Breast epithelium (tissue), 4 donors: ENCODE data around the gene HP. TPM values are rescaled to one million over a fixed set of nuclear protein-coding genes. Genes with fewer than 3 reads are reported as not detected.

Source experiments
- DNase-seq, 2 donors: peaks; one replicate each; pipeline ENCODE4 v3.0.0-alpha.2; 2019; ENCODE audit warnings: low spot score in 2 of 2
- H3K27ac ChIP-seq, 2 donors: fragments of 200-600 bp; sonication (generic) in 1 of 2; one replicate each; pipeline ENCODE4 v1.5.1; 2016 to 2019; ENCODE audit warnings: mild to moderate bottlenecking in 1 of 2
- H3K27me3 ChIP-seq, 2 donors: fragments of 200-600 bp; sonication (generic) in 1 of 2; one replicate each; pipeline versions ENCODE4 v1.5.1 to v1.6.0; 2017 to 2019; ENCODE audit warnings: control low read depth in 1 of 2, mild to moderate bottlenecking in 1 of 2
- H3K36me3 ChIP-seq: fragments of 200-600 bp; one replicate; pipeline ENCODE4 v1.5.1; 2019
- H3K4me1 ChIP-seq, 2 donors: fragments of 200-600 bp; sonication (generic); one replicate each; pipeline ENCODE4 v1.5.1; 2016 to 2019; ENCODE audit warnings: control low read depth in 1 of 2
- H3K4me3 ChIP-seq, 3 donors: fragments of 200-600 bp; sonication (generic); 1 replicate in 2 of 3; 2 replicates in 1 of 3; pipeline ENCODE4 v1.5.1; 2016 to 2019; ENCODE audit warnings: mild to moderate bottlenecking in 3 of 3, moderate library complexity in 2 of 3
- H3K9me3 ChIP-seq, 2 donors: fragments of 200-600 bp; sonication (generic) in 1 of 2; one replicate each; pipeline ENCODE4 v1.5.1; 2016 to 2019; ENCODE audit warnings: control low read depth in 1 of 2
- POLR2A ChIP-seq: fragments of 450-650 bp; IDR thresholded peaks from one replicate; pipeline ENCODE4 v1.6.1; 2016; ENCODE audit warnings: antibody characterized with exemption, mild to moderate bottlenecking, moderate library complexity
- POLR2AphosphoS5 ChIP-seq, 3 donors: sonication (generic); formaldehyde crosslinking; IDR thresholded peaks; one replicate each; pipeline ENCODE4 v1.6.1; 2017; ENCODE audit warnings: antibody characterized with exemption in 3 of 3
- intact Hi-C: fragments of 100-400 bp; cut with DNase I; formaldehyde crosslinking; loops from one replicate; pipeline ENCODE4 v1.15.1; 2023; ENCODE audit warnings: low total_unique reads
- total RNA-seq, 3 donors: library from RNA; depleted of rRNA; stranded (reverse); fragments of >200 nt; gene quantifications; one replicate each; pipeline ENCODE4 v1.1.0, GENCODE V29; 2016
- TF ChIP-seq, protein P1 (sequence below), 3 donors: fragments of 450-650 bp; IDR thresholded peaks; one replicate each; pipeline ENCODE4 v1.5.1; 2016 to 2017; ENCODE audit warnings: antibody characterized with exemption in 3 of 3, mild to moderate bottlenecking in 3 of 3, moderate library complexity in 3 of 3

Gene HP
- total RNA-seq, 3 donors from 2014 or later: 24.5 to 543 (median 61.9) TPM

DNA sequence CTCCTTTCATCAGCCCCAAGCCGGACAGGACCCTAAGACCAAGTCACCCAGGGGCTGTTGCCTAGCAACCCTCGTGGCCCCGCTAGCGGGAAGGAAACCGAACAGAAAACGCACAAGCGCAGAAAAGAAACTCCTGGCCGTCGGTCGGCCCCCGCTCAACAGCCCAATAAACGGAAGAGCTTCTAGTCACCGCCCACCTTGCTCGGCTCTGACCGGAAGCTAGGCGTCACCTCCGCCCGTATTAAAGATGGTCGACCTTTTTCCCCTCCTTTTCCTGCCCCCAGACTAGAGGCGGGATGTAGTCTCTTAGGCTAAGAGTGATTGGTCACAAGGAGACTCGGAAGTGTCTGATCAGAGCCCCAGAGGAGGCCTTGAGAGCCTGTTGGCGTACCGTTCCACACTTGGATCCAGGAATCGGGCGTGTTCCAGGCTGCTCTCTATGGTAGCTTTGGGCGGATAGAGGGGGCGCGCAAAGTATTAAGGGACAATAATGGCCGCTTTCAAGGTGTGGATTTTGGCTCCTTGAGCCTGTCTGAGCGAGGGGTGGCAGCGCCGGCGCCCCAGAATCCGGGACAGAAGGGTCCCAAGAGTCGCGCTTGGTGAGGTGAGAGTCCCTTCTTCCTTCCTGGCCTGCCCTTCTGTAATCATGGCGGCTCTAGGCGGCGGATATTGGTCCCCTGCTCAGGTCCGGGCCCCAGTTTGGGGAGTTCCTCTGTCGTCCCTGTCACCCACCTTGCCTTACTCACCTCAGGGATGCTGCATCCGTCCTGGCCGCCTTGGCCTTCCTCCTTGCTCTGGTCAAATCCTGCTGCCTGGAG, 39.4 kb downstream of the HP start, which contains the start of the genes DHX38 and TXNL4B:
TSS of gene DHX38 (plus strand) at position 400 of the 818 bp plus-strand sequence. CDS start 2,311 bp downstream, outside the sequence.
TSS of gene TXNL4B (minus strand) at position 173 of the 818 bp plus-strand sequence. CDS start 2,871 bp downstream, outside the sequence.
- Histone ChIP-seq H3K36me3 (peaks cover 1% of the 10 kb centered on the region), H3K27me3 (no peaks in the 10 kb centered on the region), H3K4me3 (peak within 1 kb of the TSS; percentile 78 to 95 (median 90)), H3K9me3 (no peaks in the 10 kb centered on the region), H3K27ac (peak within 1 kb of the TSS; percentile 88 to 95), H3K4me1 (peaks cover 9 to 19% of the 10 kb centered on the region in 2 donors)
- TF ChIP-seq POLR2A (peak; percentile 83), POLR2AphosphoS5 (IDR thresholded peaks at IDR 0.05) (peak; percentile 73 to 93 (median 93))
- TF ChIP-seq, protein P1, sequence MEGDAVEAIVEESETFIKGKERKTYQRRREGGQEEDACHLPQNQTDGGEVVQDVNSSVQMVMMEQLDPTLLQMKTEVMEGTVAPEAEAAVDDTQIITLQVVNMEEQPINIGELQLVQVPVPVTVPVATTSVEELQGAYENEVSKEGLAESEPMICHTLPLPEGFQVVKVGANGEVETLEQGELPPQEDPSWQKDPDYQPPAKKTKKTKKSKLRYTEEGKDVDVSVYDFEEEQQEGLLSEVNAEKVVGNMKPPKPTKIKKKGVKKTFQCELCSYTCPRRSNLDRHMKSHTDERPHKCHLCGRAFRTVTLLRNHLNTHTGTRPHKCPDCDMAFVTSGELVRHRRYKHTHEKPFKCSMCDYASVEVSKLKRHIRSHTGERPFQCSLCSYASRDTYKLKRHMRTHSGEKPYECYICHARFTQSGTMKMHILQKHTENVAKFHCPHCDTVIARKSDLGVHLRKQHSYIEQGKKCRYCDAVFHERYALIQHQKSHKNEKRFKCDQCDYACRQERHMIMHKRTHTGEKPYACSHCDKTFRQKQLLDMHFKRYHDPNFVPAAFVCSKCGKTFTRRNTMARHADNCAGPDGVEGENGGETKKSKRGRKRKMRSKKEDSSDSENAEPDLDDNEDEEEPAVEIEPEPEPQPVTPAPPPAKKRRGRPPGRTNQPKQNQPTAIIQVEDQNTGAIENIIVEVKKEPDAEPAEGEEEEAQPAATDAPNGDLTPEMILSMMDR (IDR thresholded peaks at IDR 0.05): no peak
- intact Hi-C loops: no loop called here
- DNase-seq: peak; percentile 90 to 96

DNA sequence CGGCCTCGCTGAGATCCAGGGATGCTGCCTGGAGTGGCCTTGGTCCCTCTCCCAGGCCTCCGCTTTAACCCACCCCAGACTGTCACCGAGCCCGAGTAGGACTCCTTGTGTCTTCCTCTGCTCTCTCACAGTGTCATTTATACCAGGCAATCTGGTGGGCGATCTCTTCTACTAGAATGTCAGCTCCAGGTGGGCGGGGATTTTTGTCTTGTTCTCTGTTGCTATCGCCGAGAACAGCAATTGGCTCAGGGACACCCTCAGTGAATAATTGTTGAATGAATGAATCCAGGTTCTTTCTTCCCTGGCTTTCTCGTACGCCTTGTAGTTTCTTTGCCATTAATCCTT, 39.9 kb downstream of the HP start:
- peak overlapping the region; percentile 78 to 95 (median 90) for H3K4me3 ChIP-seq
- peaks cover 6% of the 10 kb centered on the region for H3K36me3 ChIP-seq
- TF ChIP-seq POLR2AphosphoS5 (IDR thresholded peaks at IDR 0.05): no peak
- no peak for DNase-seq
- peak overlapping the region; percentile 88 to 95 for H3K27ac ChIP-seq
- H3K4me1 ChIP-seq: peaks cover 9 to 19% of the 10 kb centered on the region in 2 donors
- H3K9me3 ChIP-seq: no peaks in the 10 kb centered on the region
- intact Hi-C loops: no loop called here
- no peaks in the 10 kb centered on the region for H3K27me3 ChIP-seq

DNA sequence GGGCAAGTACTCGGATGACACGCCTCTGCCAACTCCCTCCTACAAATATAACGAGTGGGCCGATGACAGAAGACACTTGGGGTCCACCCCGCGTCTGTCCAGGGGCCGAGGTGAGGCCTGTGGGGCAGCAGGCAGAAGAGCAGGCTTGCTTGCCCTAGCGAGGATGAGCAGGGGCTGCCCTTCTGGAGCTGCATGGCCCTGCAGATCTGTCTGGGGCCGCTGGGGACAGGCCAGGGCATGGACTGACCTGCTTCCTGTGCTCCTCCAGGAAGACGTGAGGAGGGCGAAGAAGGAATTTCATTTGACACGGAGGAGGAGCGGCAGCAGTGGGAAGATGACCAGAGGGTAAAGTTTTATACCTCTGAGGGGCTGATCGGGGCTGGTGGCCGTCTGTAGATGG, 44.6 kb downstream of the HP start:
- TF ChIP-seq POLR2AphosphoS5 (IDR thresholded peaks at IDR 0.05) (no peak), POLR2A (no peak)
- TF ChIP-seq, protein P1 (IDR thresholded peaks at IDR 0.05): no peak
- intact Hi-C loops: no loop called here

DNA sequence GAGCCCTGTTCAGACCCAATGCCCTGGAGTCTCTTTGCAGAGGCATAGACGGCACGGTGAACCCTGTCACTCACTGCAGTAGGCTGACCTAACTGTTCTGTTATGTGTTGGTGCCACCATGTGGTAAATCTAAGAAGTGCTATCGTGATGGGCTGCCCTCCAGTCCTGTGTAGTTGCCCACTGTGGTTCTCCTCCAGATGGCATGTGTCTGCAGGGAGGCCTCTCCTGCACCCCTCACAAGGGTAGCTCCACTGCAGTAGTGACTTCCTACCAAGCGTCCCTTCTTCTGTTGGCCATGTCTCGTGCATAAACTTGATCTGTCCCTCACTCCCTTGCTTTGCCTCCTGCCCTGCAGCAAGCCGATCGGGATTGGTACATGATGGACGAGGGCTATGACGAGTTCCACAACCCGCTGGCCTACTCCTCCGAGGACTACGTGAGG, 45.1 kb downstream of the HP start:
- intact Hi-C loops: no loop called here
- H3K9me3 ChIP-seq: no peaks in the 10 kb centered on the region
- no peak overlapping the region for H3K27ac ChIP-seq
- peaks cover 5 to 11% of the 10 kb centered on the region in 2 donors for H3K4me1 ChIP-seq
- TF ChIP-seq, protein P1 (IDR thresholded peaks at IDR 0.05): peak in 2 of 3 donors; percentile 19 to 30
- TF ChIP-seq POLR2AphosphoS5 (IDR thresholded peaks at IDR 0.05): no peak
- H3K4me3 ChIP-seq: no peak overlapping the region
- DNase-seq: no peak
- H3K27me3 ChIP-seq: no peaks in the 10 kb centered on the region
- H3K36me3 ChIP-seq: peaks cover 35% of the 10 kb centered on the region

More for the DNA sequence above, 44.6 kb downstream of the HP start:
- Histone ChIP-seq H3K36me3 (peaks cover 34% of the 10 kb centered on the region), H3K4me1 (peaks cover 5 to 12% of the 10 kb centered on the region in 2 donors), H3K27me3 (no peaks in the 10 kb centered on the region), H3K9me3 (no peaks in the 10 kb centered on the region), H3K27ac (no peak overlapping the region), H3K4me3 (no peak overlapping the region)
- no peak for DNase-seq

DNA sequence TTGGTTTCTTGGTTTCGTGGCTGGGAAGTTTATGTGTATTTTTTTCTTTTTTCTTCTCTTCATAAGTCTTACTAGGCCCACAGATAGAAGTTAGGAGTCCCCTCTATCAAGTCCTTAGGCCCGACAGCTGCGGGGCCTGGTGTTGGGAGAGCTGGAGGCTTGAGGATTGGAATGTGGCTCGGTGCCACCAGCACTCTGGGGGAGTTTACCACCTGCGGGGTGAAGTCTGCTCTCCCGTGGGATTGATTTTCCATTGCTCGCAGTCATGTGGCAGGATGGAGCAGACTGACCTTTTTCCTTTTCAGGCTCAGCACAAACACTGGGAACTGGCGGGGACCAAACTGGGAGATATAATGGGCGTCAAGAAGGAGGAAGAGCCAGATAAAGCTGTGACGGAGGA, 46.9 kb downstream of the HP start:
- no peaks in the 10 kb centered on the region for H3K27me3 ChIP-seq
- intact Hi-C loops: no loop called here
- TF ChIP-seq POLR2AphosphoS5 (IDR thresholded peaks at IDR 0.05) (no peak), POLR2A (no peak)
- TF ChIP-seq, protein P1 (IDR thresholded peaks at IDR 0.05): no peak

More for the DNA sequence above, 46.9 kb downstream of the HP start:
- Histone ChIP-seq H3K9me3 (no peaks in the 10 kb centered on the region), H3K4me1 (no peaks in the 10 kb centered on the region), H3K27ac (no peak overlapping the region), H3K36me3 (peaks cover 52% of the 10 kb centered on the region), H3K4me3 (no peak overlapping the region)
- DNase-seq: no peak
